ENCODE results near the gene TOX2. TPM values are rescaled to one million over a fixed set of nuclear protein-coding genes. Genes with fewer than 3 reads are reported as not detected.

Gene TOX2
- total RNA-seq, 1 experiment from 2014 or later = 85.4 TPM

DNA sequence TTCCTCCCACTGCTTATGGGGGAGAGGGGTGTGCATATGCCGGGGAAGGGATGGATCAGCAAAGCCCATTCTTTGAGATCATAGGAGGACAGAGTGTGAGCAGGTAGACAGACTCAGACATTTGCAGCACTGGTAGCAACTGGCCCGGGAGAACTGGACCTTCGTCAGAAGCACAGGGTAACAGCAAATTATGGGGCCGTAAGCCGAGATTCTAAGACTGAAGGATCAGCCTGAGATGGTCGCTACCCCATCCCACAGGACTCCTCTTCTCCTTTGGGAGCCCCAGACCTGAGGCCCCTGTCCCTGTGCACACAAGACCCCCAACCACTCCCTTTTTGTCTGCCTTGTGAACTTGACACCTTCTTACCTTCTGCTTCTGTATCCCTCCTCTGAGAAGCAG is 106.5 kb downstream of the TOX2 start:
- BruUV-seq (replicated peaks) = no TSS peak
- H3K27me3 ChIP-seq (ENCODE audit: control insufficient read depth, insufficient read depth, low read length) = no peaks in the 10 kb centered on the region
- in situ Hi-C loops (cut with HindIII; ENCODE audit: low pct_unique_long_range_greater_than_20kb, low sequenced_read_pairs) = no loop called here
- DNase-seq (ENCODE audit: low read depth, low spot score) (no peak), ATAC-seq (no peak)
- CTCF ChIA-PET = no interaction called here
- intact Hi-C loops (cut with micrococcal nuclease; ENCODE audit: unreplicated experiment) = no loop called here
- peak overlapping the region; percentile 91 for H3K27ac ChIP-seq (ENCODE audit: low read length)
- no peaks in the 10 kb centered on the region for H3K9me3 ChIP-seq (ENCODE audit: control insufficient read depth, insufficient read depth, low read depth, low read length)
- peaks cover 47% of the 10 kb centered on the region for H3K4me1 ChIP-seq (ENCODE audit: control insufficient read depth, insufficient read depth, low read length)
- no peak overlapping the region for H3K4me3 ChIP-seq (ENCODE audit: low read depth in 2 of 2, low read length in 2 of 2)
- POLR2A ChIA-PET = no interaction called here
- TF ChIP-seq POLR2AphosphoS5 (IDR thresholded peaks at IDR 0.05; ENCODE audit: low read depth, low read length) (no peak), SIN3A (IDR thresholded peaks at IDR 0.05; ENCODE audit: borderline replicate concordance, insufficient read depth, low read depth, low read length) (no peak), TCF7L2 (IDR thresholded peaks at IDR 0.05; ENCODE audit: low read depth, low read length) (no peak)
- TF ChIP-seq, protein P1, sequence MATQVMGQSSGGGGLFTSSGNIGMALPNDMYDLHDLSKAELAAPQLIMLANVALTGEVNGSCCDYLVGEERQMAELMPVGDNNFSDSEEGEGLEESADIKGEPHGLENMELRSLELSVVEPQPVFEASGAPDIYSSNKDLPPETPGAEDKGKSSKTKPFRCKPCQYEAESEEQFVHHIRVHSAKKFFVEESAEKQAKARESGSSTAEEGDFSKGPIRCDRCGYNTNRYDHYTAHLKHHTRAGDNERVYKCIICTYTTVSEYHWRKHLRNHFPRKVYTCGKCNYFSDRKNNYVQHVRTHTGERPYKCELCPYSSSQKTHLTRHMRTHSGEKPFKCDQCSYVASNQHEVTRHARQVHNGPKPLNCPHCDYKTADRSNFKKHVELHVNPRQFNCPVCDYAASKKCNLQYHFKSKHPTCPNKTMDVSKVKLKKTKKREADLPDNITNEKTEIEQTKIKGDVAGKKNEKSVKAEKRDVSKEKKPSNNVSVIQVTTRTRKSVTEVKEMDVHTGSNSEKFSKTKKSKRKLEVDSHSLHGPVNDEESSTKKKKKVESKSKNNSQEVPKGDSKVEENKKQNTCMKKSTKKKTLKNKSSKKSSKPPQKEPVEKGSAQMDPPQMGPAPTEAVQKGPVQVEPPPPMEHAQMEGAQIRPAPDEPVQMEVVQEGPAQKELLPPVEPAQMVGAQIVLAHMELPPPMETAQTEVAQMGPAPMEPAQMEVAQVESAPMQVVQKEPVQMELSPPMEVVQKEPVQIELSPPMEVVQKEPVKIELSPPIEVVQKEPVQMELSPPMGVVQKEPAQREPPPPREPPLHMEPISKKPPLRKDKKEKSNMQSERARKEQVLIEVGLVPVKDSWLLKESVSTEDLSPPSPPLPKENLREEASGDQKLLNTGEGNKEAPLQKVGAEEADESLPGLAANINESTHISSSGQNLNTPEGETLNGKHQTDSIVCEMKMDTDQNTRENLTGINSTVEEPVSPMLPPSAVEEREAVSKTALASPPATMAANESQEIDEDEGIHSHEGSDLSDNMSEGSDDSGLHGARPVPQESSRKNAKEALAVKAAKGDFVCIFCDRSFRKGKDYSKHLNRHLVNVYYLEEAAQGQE (IDR thresholded peaks at IDR 0.05; ENCODE audit: insufficient read depth in 1 of 2, low read depth in 2 of 2, low read length in 1 of 2) = no peak
- TF ChIP-seq, protein P2, sequence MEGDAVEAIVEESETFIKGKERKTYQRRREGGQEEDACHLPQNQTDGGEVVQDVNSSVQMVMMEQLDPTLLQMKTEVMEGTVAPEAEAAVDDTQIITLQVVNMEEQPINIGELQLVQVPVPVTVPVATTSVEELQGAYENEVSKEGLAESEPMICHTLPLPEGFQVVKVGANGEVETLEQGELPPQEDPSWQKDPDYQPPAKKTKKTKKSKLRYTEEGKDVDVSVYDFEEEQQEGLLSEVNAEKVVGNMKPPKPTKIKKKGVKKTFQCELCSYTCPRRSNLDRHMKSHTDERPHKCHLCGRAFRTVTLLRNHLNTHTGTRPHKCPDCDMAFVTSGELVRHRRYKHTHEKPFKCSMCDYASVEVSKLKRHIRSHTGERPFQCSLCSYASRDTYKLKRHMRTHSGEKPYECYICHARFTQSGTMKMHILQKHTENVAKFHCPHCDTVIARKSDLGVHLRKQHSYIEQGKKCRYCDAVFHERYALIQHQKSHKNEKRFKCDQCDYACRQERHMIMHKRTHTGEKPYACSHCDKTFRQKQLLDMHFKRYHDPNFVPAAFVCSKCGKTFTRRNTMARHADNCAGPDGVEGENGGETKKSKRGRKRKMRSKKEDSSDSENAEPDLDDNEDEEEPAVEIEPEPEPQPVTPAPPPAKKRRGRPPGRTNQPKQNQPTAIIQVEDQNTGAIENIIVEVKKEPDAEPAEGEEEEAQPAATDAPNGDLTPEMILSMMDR (IDR thresholded peaks at IDR 0.05) = no peak
- H3K36me3 ChIP-seq (ENCODE audit: control insufficient read depth, insufficient read depth, low read length) = no peaks in the 10 kb centered on the region

DNA sequence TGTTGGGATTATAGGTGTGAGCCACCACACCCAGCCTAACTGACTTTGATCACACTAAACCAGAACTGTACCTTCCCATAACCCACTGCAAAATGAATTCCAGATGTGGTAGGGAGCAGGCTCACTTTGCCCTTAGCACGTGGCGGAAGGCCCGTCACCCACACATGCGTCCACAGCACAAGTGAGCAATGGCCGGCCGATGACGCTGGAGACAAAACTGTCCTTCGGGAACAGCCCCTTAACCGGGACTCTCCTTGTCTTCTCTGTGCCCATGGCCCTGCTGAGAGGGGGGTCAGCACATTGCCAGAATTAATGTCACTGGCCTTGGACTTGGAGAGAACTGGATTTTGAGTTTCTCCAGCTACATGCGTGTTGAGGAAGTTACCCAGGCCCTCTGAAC is 107.2 kb downstream of the TOX2 start:
- H3K27ac ChIP-seq (ENCODE audit: low read length) = peak overlapping the region; percentile 61
- POLR2A ChIA-PET = no interaction called here

More for the DNA sequence above, 107.2 kb downstream of the TOX2 start:
- H3K4me3 ChIP-seq (ENCODE audit: low read depth in 2 of 2, low read length in 2 of 2) = no peak overlapping the region
- H3K36me3 ChIP-seq (ENCODE audit: control insufficient read depth, insufficient read depth, low read length) = no peaks in the 10 kb centered on the region
- CTCF ChIA-PET = no interaction called here
- BruUV-seq (replicated peaks) = no TSS peak
- no peaks in the 10 kb centered on the region for H3K9me3 ChIP-seq (ENCODE audit: control insufficient read depth, insufficient read depth, low read depth, low read length)
- H3K4me1 ChIP-seq (ENCODE audit: control insufficient read depth, insufficient read depth, low read length) = peaks cover 43% of the 10 kb centered on the region
- H3K27me3 ChIP-seq (ENCODE audit: control insufficient read depth, insufficient read depth, low read length) = no peaks in the 10 kb centered on the region
- DNase-seq (ENCODE audit: low read depth, low spot score) (no peak), ATAC-seq (no peak)
- TF ChIP-seq POLR2AphosphoS5 (IDR thresholded peaks at IDR 0.05; ENCODE audit: low read depth, low read length) (no peak), SIN3A (IDR thresholded peaks at IDR 0.05; ENCODE audit: borderline replicate concordance, insufficient read depth, low read depth, low read length) (no peak), TCF7L2 (IDR thresholded peaks at IDR 0.05; ENCODE audit: low read depth, low read length) (no peak)
- TF ChIP-seq, protein P2 (IDR thresholded peaks at IDR 0.05) = no peak
- TF ChIP-seq, protein P1 (IDR thresholded peaks at IDR 0.05; ENCODE audit: insufficient read depth in 1 of 2, low read depth in 2 of 2, low read length in 1 of 2) = no peak
- in situ Hi-C loops (cut with HindIII; ENCODE audit: low pct_unique_long_range_greater_than_20kb, low sequenced_read_pairs) = no loop called here
- intact Hi-C loops (cut with micrococcal nuclease; ENCODE audit: unreplicated experiment) = no loop called here

Data from Panc1 (cell line).